GM21515 (cell line): ENCODE results near the gene UBE2H.
"Not testable (repeated sequence)": the region's sequence is repeated elsewhere in the genome, so short reads cannot be mapped to it uniquely, and the experiment has no call there.

Experiments used
- ATAC-seq: cut with Tn5 transposase; IDR thresholded peaks from one replicate; pipeline ENCODE4 v1.9.1; 2021; ENCODE audit not compliant: unreplicated experiment

UBE2H gene

DNA sequence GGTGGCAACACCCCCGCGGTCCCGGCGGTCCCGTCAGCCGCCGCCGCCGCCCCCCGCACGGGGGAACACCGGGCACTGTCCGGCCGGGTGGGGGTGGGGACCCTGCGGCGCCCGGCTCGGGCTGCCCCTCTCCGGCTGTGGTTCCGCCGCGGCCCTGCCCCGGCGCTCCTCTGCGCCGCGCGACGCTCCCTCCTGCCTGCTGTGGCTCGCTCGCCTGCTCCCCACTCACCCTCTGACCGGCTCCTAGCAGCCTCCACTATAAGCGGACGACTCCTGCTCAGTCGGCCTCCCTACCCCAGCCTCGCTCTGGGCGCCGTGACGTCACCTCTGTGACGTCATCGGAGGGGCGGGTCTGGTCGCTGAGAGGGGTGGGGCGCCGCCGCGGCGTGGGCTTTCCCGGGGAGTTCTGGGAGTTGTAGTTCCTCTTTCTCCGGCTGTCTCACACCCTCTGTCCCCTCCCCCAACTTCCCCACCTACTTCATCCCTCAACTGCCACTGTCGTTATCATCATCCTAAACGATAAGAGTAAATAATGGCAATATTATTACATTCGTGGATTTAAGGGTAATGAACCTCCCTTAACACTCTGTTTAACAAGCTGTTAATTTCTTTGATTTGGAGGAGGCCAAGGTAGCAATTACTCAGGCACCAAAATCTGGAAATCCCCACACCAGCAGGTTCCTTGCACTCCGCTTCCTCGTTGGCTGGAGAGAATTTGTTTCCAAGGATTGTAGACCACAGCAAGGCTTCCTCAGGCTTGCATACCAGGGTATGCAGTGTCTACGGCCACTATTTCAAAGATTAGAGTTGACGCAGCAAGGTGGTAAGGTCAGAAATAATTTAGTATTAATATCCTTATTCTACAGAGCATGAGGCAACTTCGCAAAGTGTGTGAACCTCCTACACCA lies at the start of gene UBE2H:
Gene UBE2H (minus strand): TSS at position 308 of the 908 bp plus-strand sequence. CDS start 405 bp downstream, outside the sequence.
- ATAC-seq, result peak; percentile 63

GRCh38 chr7:129998446-129998845 lies 45.7 kb upstream of the UBE2H start:
- no peak for ATAC-seq

- ATAC-seq, result no peak
Observed at GRCh38 chr7:129997285-129997684, 44.5 kb upstream of the UBE2H start.

- ATAC-seq, result no peak
Observed at GRCh38 chr7:129993275-129993674, 40.5 kb upstream of the UBE2H start.

DNA sequence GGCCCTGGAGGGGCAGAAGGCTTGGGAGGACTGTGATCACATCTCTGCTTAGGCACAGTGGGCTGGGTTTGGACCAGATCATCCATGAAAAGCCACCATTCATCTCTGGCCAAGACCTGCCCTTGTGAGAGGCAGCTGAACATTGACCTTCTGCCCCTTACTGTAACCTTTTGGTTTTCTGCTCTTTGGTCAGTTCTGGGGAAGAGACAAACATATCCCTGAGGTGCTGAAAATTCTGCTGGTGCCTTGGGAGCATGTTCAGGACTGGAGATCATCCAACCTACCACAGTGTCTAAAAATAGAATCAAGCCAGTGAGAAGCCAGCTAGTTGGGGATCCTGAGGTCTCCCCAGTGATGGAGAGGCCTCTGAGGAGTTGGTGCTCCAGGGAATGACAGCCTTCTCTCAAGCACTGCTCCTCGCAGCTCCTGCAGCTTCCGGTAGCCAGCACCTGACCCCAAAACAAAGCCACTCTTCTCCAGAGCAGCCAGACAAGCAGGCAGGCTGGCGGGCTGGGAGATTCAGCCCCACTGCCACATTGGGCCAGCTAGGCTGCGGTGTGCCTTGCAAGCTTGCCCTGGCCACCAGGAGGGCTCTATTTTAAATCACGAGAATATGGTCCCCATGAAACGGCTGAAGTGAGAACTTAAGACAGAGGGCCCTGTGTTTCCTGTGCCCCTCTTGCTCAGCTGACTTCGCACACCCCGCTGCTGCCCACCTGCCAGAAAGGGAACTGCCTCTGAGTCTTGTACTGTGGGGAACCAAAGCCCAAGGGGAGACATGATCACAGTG lies 37.8 kb upstream of the UBE2H start:
- no peak for ATAC-seq

DNA sequence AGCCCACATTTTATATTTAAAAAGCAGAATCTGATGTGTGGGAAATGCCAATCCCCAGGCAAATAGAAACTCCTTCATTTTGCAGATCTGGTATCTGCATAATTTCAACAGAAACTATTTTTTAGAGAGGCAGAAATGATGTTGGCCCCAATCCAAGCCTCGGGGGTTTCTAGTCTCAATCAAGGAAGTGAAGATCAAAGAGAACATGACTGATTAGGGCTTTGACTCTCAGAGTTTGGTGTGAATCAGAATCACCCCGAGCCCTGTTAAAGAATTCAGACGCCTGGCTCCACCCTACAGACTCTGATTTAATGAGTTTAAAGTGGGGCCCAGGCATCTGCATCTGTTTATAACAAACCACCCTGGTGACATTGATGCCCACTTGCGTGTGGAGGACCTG lies 36.7 kb upstream of the UBE2H start:
- ATAC-seq, result no peak

DNA sequence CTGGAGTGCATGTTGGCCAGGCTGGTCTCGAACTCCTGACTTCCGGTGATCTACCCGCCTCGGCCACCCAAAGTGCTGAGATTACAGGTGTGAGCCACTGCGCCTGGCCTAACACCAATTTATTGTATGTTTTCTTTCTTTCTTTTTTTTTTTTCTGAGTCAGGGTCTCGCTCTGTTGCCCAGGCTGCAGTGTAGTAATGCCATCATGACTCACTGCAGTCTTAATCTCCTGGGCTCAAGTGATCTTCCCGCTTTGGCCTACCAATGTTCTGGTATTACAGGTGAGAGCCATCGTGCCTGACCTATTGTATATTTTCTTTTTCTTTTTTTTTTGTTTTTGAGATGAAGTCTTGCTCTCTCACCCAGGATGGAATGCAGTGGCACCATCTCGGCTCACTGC lies 33.8 kb upstream of the UBE2H start:
- no peak for ATAC-seq

DNA sequence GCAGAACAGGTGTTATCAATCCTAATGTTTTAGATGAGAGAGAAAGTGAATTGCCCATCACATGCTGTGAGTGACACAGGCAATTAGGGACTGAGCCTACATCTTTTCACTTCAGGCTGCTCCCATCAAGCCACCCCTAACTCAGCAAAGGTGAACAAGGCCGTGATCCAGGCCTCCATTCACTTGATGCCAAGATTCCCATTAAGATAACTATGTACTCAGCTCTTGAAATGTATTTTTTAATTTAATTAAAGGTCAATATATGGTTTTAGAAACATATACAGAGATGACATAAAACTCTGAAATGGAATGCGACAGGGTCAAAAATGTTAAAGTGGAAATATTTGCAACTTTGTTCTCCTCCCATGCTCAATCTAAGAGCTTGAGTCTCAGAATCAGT lies 27.9 kb upstream of the UBE2H start:
- no peak for ATAC-seq

- ATAC-seq, result no peak
Observed at GRCh38 chr7:129975309-129975708, 22.5 kb upstream of the UBE2H start.

DNA sequence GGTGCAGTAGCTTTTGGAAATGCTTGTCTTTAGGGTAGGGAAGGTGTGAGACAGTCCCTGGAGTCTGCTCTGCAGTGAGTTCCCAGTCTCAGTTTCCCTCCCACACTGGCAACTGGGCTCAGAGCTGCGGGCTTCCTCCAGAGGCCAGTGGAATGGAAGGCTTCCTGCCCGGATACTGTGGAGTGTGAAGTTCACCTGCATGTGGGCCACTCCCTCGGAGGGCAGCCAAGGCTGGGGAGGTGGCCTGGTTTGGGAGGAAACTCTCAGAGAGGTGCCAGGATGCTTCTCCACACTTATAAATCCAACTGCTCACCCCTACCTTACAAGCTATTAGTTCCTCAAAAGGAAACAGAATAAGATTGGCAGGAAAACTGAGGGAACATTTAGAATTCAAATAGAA lies 18.1 kb upstream of the UBE2H start:
- no peak for ATAC-seq

DNA sequence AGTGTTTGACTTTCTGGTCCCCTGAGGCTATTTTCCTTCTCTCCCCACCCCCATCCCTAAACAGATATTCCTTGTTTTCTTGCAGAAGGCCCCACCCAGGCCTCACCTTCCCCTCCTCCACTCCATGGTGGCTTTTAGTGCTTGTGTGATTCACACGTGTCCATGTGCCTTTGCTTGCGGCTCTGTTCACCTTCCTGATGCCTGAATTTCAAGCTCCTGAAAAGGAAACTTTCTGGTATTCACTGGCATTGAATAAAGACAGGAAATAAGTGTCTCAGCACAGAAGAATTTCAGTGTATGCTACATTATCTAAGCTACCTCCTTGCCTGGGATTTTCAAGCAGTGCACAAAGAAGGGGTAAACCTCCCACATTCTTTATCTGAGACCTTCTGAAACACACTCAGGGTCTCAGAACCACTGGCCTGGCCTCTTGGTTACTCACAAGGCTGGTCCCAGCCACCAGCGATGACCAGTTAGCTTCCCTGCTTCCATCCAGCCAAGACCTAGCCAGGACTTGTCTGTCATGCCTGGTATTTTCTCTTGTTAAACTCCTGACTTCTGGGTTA lies 17.2 kb upstream of the UBE2H start:
- ATAC-seq, result no peak

GRCh38 chr7:129968592-129969383 lies 16.0 kb upstream of the UBE2H start:
- ATAC-seq, result no peak

DNA sequence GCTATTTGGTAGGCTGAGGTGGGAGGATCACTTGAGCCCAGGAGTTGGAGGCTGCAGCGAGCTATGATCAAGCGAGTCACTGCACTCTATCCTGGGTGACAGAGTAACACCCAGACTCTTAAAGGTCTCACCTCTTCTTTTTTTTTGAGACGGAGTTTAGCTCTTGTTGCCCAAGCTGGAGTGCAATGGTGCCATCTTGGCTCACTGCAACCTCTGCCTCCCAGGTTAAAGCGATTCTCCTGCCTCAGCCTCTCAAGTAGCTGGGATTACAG lies 7.4 kb upstream of the UBE2H start:
- not testable (repeated sequence) for ATAC-seq

DNA sequence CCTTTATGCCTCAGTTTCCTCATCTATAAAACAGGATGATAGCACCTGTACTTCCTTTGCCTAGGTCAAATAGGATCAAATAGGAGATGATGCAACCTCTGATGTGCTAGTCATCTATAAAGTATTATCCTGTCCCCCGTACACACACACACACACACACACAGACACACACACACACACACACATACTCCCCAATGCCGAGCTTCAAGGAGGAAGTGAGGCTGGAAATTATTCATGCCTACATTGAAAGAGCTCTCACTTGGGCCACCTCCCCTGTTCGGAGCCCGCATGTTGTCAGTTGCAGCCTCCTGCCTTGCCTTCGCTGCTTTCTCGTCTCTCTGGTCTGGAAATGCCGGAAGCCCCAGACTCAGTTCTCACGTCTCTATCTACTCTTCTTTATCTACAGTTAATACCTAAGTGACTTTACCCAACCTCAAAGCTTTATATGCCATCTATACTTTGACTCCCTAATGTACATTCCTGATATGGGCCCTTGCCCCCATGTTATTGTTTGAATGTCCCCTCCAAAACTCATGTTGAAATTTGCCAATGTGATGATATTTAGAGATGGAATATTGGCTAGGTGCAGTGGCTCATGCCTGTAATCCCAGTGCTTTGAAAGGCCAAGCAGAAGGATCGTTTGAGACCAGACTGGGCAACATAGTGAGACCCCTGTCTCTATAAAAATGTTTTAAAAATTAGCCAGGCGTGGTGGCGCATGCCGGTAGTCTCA lies 6.9 kb upstream of the UBE2H start:
- ATAC-seq, result no peak

GRCh38 chr7:129958643-129959470 lies 6.1 kb upstream of the UBE2H start:
- no peak for ATAC-seq

DNA sequence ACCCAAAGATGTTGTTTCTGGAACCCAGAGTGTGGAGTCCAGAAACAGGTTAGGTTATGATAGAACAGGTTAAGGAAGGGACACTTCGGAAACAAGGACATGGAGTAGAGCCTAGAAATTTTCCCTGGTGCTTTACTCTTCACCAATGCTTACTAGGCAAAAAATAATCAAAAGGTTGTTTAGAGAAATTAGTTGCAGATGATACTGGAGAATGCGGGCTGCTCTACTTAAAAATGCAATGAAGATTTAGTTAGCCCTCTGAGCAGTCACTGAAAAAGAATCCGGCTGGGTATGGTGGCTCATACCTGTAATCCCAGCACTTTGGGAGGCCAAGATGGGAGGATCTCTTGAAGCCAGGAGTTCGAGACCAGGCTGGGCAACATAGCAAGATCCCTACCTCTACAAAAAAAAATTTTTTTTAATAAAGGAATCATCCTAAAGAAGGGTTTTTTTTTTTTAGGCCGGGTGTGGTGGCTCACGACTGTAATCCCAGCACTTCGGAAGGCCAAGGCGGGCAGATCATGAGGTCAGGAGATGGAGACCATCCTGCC lies 3.3 kb upstream of the UBE2H start:
- ATAC-seq, result no peak

DNA sequence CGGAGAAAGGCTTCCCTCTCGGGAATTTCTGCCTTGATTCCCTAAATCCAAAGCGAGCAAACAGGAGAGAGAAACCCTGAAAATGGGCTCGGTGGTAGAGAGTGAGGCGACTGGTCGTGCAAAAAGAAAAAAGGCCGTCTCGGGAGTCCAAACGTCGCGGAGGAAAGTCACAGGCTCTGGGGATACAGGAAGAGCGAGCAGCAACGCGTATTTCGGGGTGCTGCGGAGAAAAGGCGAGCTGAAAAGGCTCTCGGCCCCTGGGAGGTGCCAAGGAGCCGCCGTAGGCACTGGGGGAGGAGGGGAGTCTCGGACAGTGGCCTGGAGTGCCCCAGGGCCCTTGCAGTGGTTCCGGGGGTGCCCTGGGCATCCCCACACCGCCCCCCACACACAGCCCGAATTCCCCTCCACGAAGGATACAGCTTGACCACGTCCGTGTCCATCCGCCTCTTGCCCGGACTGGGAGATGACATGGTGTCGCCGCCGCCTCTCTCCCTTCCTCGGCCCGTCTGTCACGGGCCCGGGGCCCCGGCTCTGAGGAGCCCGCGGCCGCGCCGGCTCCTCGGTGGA lies 591 bp downstream of the UBE2H start:
- ATAC-seq, result peak; percentile 11

GRCh38 chr7:129951226-129952085 lies 1.3 kb downstream of the UBE2H start:
- ATAC-seq, result no peak
